Type B pancreatic cell (in vitro differentiated cells): ENCODE measurements around the gene CXCL16. TPM values are rescaled to one million over a fixed set of nuclear protein-coding genes. Genes with fewer than 3 reads are reported as not detected.
A peak's percentile ranks its signal among the peaks of the same experiment; 100 is the strongest.

Experiments
- DNase-seq: peaks from one replicate; pipeline ENCODE4 v3.0.0; 2021; ENCODE audit warnings: mixed read lengths; ENCODE audit not compliant: unreplicated experiment; ENCODE audit errors: extremely low spot score
- H3K27ac Mint-ChIP-seq: 2 replicates; pipeline ENCODE4 v1.8.0; 2021; ENCODE audit warnings: mild to moderate bottlenecking, mixed read lengths
- H3K27me3 Mint-ChIP-seq: 2 replicates; pipeline ENCODE4 v1.8.0; 2021; ENCODE audit warnings: mixed read lengths
- H3K36me3 Mint-ChIP-seq: 2 replicates; pipeline ENCODE4 v1.8.0; 2021; ENCODE audit warnings: mixed read lengths
- H3K4me1 Mint-ChIP-seq: one replicate; pipeline ENCODE4 v1.8.0; 2021; ENCODE audit warnings: mixed read lengths; ENCODE audit not compliant: unreplicated experiment
- H3K4me3 Mint-ChIP-seq: 2 replicates; pipeline ENCODE4 v1.8.0; 2021; ENCODE audit warnings: mild to moderate bottlenecking, mixed read lengths
- H3K9me3 Mint-ChIP-seq: 2 replicates; pipeline ENCODE4 v1.8.0; 2021; ENCODE audit warnings: mixed read lengths
- total RNA-seq: library from RNA; stranded (reverse); gene quantifications from 2 replicates; pipeline ENCODE4 v1.2.1, GENCODE V29; 2021; ENCODE audit warnings: low replicate concordance
- TF ChIP-seq, protein P1 (sequence below): fragments of 200-600 bp; sonication (generic); conservative IDR thresholded peaks from 2 replicates; pipeline ENCODE4 v1.5.0; 2021; ENCODE audit warnings: antibody characterized with exemption, mild to moderate bottlenecking

CXCL16 gene
- total RNA-seq, 1 donor from 2014 or later, result 15.2 TPM

DNA sequence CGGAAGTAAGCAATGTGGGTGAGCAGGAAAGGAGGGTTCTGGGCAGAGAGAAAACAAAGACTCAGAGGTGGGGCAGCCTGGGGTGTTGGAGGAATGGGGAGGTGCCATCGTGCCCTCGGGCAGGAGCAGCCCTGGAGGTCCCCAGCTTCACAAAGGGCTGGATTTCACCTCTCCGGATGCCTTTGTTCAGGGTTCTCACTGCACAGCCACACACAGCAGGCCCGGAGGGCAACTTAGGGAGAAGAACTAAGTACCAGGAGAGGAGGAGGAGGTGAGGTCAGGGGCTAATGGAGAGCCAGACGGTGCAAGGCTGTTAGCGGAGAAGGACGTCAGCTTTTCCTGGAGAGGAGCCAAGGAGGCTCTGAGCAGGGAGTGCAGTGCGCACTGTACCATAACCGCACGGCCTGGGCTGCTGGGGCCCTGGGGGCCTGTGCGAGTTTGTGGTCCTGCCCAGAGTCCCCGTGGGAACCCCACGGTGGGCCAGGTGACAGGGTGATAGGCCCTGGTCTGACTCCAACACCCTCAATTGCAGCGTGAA lies 20.0 kb downstream of the CXCL16 start:
- DNase-seq, result no peak
- Mint-ChIP-seq H3K9me3 (no peaks in the 10 kb centered on the region), H3K4me1 (peaks cover 15% of the 10 kb centered on the region), H3K27ac (peak overlapping the region; percentile 30), H3K36me3 (peaks cover 4% of the 10 kb centered on the region), H3K4me3 (no peak overlapping the region), H3K27me3 (no peaks in the 10 kb centered on the region)
- TF ChIP-seq, protein P1, sequence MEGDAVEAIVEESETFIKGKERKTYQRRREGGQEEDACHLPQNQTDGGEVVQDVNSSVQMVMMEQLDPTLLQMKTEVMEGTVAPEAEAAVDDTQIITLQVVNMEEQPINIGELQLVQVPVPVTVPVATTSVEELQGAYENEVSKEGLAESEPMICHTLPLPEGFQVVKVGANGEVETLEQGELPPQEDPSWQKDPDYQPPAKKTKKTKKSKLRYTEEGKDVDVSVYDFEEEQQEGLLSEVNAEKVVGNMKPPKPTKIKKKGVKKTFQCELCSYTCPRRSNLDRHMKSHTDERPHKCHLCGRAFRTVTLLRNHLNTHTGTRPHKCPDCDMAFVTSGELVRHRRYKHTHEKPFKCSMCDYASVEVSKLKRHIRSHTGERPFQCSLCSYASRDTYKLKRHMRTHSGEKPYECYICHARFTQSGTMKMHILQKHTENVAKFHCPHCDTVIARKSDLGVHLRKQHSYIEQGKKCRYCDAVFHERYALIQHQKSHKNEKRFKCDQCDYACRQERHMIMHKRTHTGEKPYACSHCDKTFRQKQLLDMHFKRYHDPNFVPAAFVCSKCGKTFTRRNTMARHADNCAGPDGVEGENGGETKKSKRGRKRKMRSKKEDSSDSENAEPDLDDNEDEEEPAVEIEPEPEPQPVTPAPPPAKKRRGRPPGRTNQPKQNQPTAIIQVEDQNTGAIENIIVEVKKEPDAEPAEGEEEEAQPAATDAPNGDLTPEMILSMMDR, result no peak

DNA sequence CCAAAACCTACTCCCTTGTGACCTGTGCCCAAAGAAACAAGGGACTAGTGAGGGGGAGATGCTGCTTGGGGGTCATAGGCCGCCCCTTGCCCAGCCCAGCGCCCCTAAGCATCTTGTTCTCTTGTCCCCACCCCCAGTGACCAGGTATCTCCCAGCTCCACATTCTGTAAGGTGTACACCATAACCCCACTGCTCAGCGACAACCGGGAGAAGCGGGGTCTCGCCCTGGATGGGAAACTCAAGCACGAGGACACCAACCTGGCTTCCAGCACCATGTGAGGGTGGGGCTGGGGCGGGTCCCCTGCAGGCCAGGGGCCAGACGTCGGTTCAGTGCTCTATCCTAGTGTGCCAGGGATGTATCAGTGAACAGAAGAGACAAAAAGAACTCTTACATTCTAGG lies 20.6 kb downstream of the CXCL16 start:
- H3K9me3 Mint-ChIP-seq, result no peaks in the 10 kb centered on the region
- no peaks in the 10 kb centered on the region for H3K27me3 Mint-ChIP-seq
- H3K4me3 Mint-ChIP-seq, result no peak overlapping the region
- peaks cover 15% of the 10 kb centered on the region for H3K4me1 Mint-ChIP-seq
- H3K36me3 Mint-ChIP-seq, result peaks cover 4% of the 10 kb centered on the region
- TF ChIP-seq, protein P1, result no peak
- DNase-seq, result no peak
- peak overlapping the region; percentile 30 for H3K27ac Mint-ChIP-seq

DNA sequence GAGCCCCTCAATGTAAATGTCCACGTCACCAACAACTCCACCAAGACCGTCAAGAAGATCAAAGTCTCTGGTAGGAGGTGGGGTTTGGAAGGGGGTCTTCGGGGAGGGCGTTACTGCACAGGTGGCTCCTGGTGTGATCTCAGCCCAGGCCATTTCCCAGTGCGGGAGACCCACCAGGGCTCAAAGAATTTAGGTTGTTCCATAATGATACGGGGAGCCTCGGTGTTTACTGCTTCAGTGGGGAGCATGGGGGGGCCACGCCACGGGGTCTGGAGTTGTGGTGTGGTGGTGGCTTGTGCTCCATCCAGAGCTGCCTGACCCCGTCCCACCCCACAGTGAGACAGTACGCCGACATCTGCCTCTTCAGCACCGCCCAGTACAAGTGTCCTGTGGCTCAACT lies 21.5 kb downstream of the CXCL16 start:
- Mint-ChIP-seq H3K4me3 (no peak overlapping the region), H3K4me1 (peaks cover 15% of the 10 kb centered on the region), H3K9me3 (no peaks in the 10 kb centered on the region), H3K27ac (no peak overlapping the region), H3K27me3 (no peaks in the 10 kb centered on the region), H3K36me3 (peaks cover 4% of the 10 kb centered on the region)
- TF ChIP-seq, protein P1, result no peak
- DNase-seq, result no peak

GRCh38 chr17:4717791-4718190 lies 21.9 kb downstream of the CXCL16 start:
- Mint-ChIP-seq H3K36me3 (peaks cover 4% of the 10 kb centered on the region), H3K27ac (no peak overlapping the region), H3K9me3 (no peaks in the 10 kb centered on the region), H3K4me3 (no peak overlapping the region), H3K27me3 (no peaks in the 10 kb centered on the region), H3K4me1 (peaks cover 15% of the 10 kb centered on the region)
- TF ChIP-seq, protein P1, result no peak
- DNase-seq, result no peak

GRCh38 chr17:4716081-4716480 lies 23.6 kb downstream of the CXCL16 start:
- TF ChIP-seq, protein P1, result no peak
- H3K27me3 Mint-ChIP-seq, result no peaks in the 10 kb centered on the region
- H3K9me3 Mint-ChIP-seq, result no peaks in the 10 kb centered on the region
- no peak overlapping the region for H3K27ac Mint-ChIP-seq
- peaks cover 9% of the 10 kb centered on the region for H3K4me1 Mint-ChIP-seq
- peaks cover 1% of the 10 kb centered on the region for H3K36me3 Mint-ChIP-seq
- no peak for DNase-seq
- H3K4me3 Mint-ChIP-seq, result no peak overlapping the region
